Osteocyte (in vitro differentiated cells): ENCODE measurements around the gene GNG2. TPM values are rescaled to one million over a fixed set of nuclear protein-coding genes. Genes with fewer than 3 reads are reported as not detected.

ENCODE experiments used
- DNase-seq: peaks from one replicate; pipeline ENCODE4 v3.0.0; 2021; ENCODE audit warnings: mixed read lengths; ENCODE audit not compliant: unreplicated experiment; ENCODE audit errors: extremely low spot score
- H3K27ac Mint-ChIP-seq: one replicate; pipeline ENCODE4 v1.8.0; 2021; ENCODE audit warnings: mild to moderate bottlenecking, mixed read lengths; ENCODE audit not compliant: unreplicated experiment
- H3K27me3 Mint-ChIP-seq: one replicate; pipeline ENCODE4 v1.8.0; 2021; ENCODE audit warnings: mixed read lengths; ENCODE audit not compliant: unreplicated experiment
- H3K36me3 Mint-ChIP-seq: one replicate; pipeline ENCODE4 v1.8.0; 2021; ENCODE audit warnings: mixed read lengths; ENCODE audit not compliant: unreplicated experiment
- H3K4me1 Mint-ChIP-seq: one replicate; pipeline ENCODE4 v1.8.0; 2021; ENCODE audit warnings: mixed read lengths; ENCODE audit not compliant: unreplicated experiment
- H3K4me3 Mint-ChIP-seq: one replicate; pipeline ENCODE4 v1.8.0; 2021; ENCODE audit warnings: mild to moderate bottlenecking, moderate library complexity, mixed read lengths; ENCODE audit not compliant: unreplicated experiment
- H3K9me3 Mint-ChIP-seq: one replicate; pipeline ENCODE4 v1.8.0; 2021; ENCODE audit warnings: mixed read lengths; ENCODE audit not compliant: unreplicated experiment
- CTCF ChIP-seq: fragments of 200-600 bp; sonication (generic); IDR thresholded peaks from 2 replicates; pipeline ENCODE4 v1.5.0; 2021; ENCODE audit warnings: antibody characterized with exemption, mild to moderate bottlenecking, moderate library complexity
- total RNA-seq: library from RNA; stranded (reverse); gene quantifications from 2 replicates; pipeline ENCODE4 v1.2.1, GENCODE V29; 2021

Gene GNG2
- total RNA-seq, 1 donor from 2014 or later, result 3.9 TPM

GRCh38 chr14:51917193-51917592 lies 56.8 kb downstream of the GNG2 start:
- Mint-ChIP-seq H3K27ac (no peak overlapping the region), H3K27me3 (no peaks in the 10 kb centered on the region), H3K36me3 (no peaks in the 10 kb centered on the region), H3K4me1 (peaks cover 2% of the 10 kb centered on the region), H3K4me3 (no peak overlapping the region), H3K9me3 (no peaks in the 10 kb centered on the region)
- TF ChIP-seq CTCF, result no peak
- DNase-seq, result no peak

- peaks cover 11% of the 10 kb centered on the region for H3K4me1 Mint-ChIP-seq
- TF ChIP-seq CTCF, result no peak
- H3K4me3 Mint-ChIP-seq, result no peak overlapping the region
- no peak overlapping the region for H3K27ac Mint-ChIP-seq
- DNase-seq, result no peak
- no peaks in the 10 kb centered on the region for H3K9me3 Mint-ChIP-seq
- no peaks in the 10 kb centered on the region for H3K27me3 Mint-ChIP-seq
- H3K36me3 Mint-ChIP-seq, result no peaks in the 10 kb centered on the region
These were observed 60.6 kb downstream of the GNG2 start for GRCh38 chr14:51921026-51921425.

GRCh38 chr14:51922624-51923023 lies 62.2 kb downstream of the GNG2 start:
- no peaks in the 10 kb centered on the region for H3K36me3 Mint-ChIP-seq
- DNase-seq, result no peak
- H3K9me3 Mint-ChIP-seq, result no peaks in the 10 kb centered on the region
- H3K4me3 Mint-ChIP-seq, result no peak overlapping the region
- H3K4me1 Mint-ChIP-seq, result peaks cover 11% of the 10 kb centered on the region
- no peak for TF ChIP-seq CTCF
- no peak overlapping the region for H3K27ac Mint-ChIP-seq
- no peaks in the 10 kb centered on the region for H3K27me3 Mint-ChIP-seq

- H3K4me1 Mint-ChIP-seq, result peaks cover 11% of the 10 kb centered on the region
- no peak for DNase-seq
- no peak for TF ChIP-seq CTCF
- H3K9me3 Mint-ChIP-seq, result no peaks in the 10 kb centered on the region
- no peak overlapping the region for H3K4me3 Mint-ChIP-seq
- H3K27me3 Mint-ChIP-seq, result no peaks in the 10 kb centered on the region
- no peak overlapping the region for H3K27ac Mint-ChIP-seq
- H3K36me3 Mint-ChIP-seq, result no peaks in the 10 kb centered on the region
These were observed 64.2 kb downstream of the GNG2 start for GRCh38 chr14:51924600-51924999.

- Mint-ChIP-seq H3K27me3 (no peaks in the 10 kb centered on the region), H3K9me3 (no peaks in the 10 kb centered on the region), H3K27ac (no peak overlapping the region), H3K4me3 (no peak overlapping the region), H3K36me3 (no peaks in the 10 kb centered on the region), H3K4me1 (peaks cover 11% of the 10 kb centered on the region)
- DNase-seq, result no peak
- no peak for TF ChIP-seq CTCF
These were observed 65.6 kb downstream of the GNG2 start for GRCh38 chr14:51925980-51926379.
